Esophagus squamous epithelium (tissue), 4 donors: ENCODE data around the gene ITGB6.

ENCODE experiments used
- POLR2A ChIP-seq, 4 donors: fragments of 450-650 bp; IDR thresholded peaks; one replicate each; pipeline ENCODE4 v1.6.1; 2017; ENCODE audit warnings: antibody characterized with exemption in 4 of 4, mild to moderate bottlenecking in 4 of 4, moderate library complexity in 3 of 4
- TF ChIP-seq, protein P1 (sequence below), 6 experiments: fragments of 450-650 bp in 4 of 6; fragments of 200-600 bp in 2 of 6; sonication (generic) in 2 of 6; IDR thresholded peaks; one replicate each; pipeline ENCODE4 v1.5.1; 2016 to 2019; ENCODE audit warnings: antibody characterized with exemption in 6 of 6, mild to moderate bottlenecking in 4 of 6, moderate library complexity in 4 of 6

DNA sequence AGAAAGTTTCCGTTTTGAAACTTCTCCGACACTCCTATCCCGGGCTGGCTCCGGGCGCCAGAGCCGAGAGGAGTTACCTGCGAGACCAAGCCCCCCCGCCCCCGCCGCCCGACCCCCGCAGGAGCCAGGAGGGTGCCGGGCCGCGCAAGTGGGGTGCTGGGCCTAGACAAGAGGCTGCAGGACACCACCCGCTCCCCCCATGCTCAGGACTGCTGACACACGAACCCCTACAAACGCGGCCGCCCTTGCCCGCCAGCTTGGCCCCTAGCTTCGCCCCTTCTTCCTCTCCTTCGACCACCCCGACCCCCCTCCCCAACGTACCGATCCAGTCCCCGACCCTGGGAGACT is 138.2 kb downstream of the ITGB6 start:
- TF ChIP-seq, protein P1, sequence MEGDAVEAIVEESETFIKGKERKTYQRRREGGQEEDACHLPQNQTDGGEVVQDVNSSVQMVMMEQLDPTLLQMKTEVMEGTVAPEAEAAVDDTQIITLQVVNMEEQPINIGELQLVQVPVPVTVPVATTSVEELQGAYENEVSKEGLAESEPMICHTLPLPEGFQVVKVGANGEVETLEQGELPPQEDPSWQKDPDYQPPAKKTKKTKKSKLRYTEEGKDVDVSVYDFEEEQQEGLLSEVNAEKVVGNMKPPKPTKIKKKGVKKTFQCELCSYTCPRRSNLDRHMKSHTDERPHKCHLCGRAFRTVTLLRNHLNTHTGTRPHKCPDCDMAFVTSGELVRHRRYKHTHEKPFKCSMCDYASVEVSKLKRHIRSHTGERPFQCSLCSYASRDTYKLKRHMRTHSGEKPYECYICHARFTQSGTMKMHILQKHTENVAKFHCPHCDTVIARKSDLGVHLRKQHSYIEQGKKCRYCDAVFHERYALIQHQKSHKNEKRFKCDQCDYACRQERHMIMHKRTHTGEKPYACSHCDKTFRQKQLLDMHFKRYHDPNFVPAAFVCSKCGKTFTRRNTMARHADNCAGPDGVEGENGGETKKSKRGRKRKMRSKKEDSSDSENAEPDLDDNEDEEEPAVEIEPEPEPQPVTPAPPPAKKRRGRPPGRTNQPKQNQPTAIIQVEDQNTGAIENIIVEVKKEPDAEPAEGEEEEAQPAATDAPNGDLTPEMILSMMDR (IDR thresholded peaks at IDR 0.05), result no peak
- no peak for TF ChIP-seq POLR2A (IDR thresholded peaks at IDR 0.05)
